Coronary artery (tissue), 2 donors: Measurements from ENCODE around the gene DOP1A.

Experiments used
- DNase-seq: peaks from one replicate; pipeline ENCODE4 v3.0.0-alpha.2; 2017; ENCODE audit warnings: low spot score
- H3K27ac ChIP-seq, 2 donors: fragments of 200-600 bp; sonication (generic); one replicate each; pipeline ENCODE4 v1.5.1; 2016 to 2019
- H3K4me3 ChIP-seq: fragments of 200-600 bp; sonication (generic); 2 replicates; pipeline ENCODE4 v1.5.1; 2016; ENCODE audit warnings: mild to moderate bottlenecking, moderate library complexity
- TF ChIP-seq, protein P1 (sequence below): fragments of 200-600 bp; sonication (generic); IDR thresholded peaks from one replicate; pipeline ENCODE4 v1.5.1; 2019; ENCODE audit warnings: antibody characterized with exemption

The DOP1A gene

GRCh38 chr6:83193747-83194566, 126.5 kb downstream of the DOP1A start:
- peak; percentile 81 for DNase-seq
- Histone ChIP-seq H3K27ac (peak overlapping the region; percentile 87 to 90), H3K4me3 (peak overlapping the region; percentile 93)
- TF ChIP-seq, protein P1, sequence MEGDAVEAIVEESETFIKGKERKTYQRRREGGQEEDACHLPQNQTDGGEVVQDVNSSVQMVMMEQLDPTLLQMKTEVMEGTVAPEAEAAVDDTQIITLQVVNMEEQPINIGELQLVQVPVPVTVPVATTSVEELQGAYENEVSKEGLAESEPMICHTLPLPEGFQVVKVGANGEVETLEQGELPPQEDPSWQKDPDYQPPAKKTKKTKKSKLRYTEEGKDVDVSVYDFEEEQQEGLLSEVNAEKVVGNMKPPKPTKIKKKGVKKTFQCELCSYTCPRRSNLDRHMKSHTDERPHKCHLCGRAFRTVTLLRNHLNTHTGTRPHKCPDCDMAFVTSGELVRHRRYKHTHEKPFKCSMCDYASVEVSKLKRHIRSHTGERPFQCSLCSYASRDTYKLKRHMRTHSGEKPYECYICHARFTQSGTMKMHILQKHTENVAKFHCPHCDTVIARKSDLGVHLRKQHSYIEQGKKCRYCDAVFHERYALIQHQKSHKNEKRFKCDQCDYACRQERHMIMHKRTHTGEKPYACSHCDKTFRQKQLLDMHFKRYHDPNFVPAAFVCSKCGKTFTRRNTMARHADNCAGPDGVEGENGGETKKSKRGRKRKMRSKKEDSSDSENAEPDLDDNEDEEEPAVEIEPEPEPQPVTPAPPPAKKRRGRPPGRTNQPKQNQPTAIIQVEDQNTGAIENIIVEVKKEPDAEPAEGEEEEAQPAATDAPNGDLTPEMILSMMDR, result no peak

DNA sequence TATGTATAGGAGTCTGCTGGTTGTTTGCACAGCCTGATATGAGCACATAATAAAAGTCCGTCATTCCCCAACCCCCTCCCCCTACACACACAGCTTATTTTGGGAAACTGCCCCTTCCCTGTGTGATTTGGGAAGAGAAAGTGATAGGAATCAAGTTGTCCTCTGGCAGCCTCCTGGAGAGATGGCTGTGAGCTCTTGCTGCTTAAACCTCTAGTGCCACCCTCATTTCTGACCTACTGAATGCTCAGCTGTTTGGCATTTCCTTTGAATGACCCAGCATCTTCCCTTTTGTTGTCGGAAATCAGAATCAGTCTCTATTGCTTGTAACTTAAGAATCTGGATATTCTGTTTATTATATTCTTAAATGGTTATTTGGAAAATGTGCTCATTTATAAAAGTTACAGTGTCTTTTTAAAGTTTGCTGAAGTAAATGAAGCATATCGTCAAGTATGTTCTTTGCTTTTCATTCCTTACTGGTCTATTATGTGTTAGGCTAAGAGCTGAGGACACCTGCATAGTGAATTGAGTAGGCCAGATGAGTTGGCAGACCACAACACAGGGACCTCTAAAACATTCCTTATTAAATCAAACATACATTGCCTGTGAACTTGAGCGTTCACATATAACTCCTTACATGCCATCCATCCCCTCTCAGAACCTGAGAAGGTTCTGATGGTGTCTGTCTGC, 131.2 kb downstream of the DOP1A start:
- TF ChIP-seq, protein P1, result no peak
- H3K4me3 ChIP-seq, result no peak overlapping the region
- no peak for DNase-seq
- no peak overlapping the region for H3K27ac ChIP-seq

GRCh38 chr6:83199173-83199862, 131.8 kb downstream of the DOP1A start:
- TF ChIP-seq, protein P1, result no peak
- no peak for DNase-seq
- Histone ChIP-seq H3K4me3 (no peak overlapping the region), H3K27ac (no peak overlapping the region)

DNA sequence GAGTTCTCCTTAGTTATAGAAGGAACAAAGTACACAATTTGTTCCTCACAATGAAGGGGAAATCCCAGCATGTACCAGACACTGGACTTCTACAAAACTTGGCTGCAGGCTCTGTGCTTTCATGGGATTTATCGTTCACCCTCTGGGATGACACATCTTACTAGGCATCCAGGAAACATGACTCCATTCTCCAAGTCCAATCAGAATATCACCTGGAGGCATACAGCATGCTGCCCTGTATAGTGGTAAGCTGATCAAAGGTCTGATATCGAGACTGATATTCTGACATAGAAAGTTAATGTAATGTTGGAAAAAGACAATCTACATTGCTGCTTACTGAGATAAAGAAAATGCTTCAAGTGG, 132.4 kb downstream of the DOP1A start:
- Histone ChIP-seq H3K27ac (no peak overlapping the region), H3K4me3 (no peak overlapping the region)
- TF ChIP-seq, protein P1, result no peak
- DNase-seq, result no peak

DNA sequence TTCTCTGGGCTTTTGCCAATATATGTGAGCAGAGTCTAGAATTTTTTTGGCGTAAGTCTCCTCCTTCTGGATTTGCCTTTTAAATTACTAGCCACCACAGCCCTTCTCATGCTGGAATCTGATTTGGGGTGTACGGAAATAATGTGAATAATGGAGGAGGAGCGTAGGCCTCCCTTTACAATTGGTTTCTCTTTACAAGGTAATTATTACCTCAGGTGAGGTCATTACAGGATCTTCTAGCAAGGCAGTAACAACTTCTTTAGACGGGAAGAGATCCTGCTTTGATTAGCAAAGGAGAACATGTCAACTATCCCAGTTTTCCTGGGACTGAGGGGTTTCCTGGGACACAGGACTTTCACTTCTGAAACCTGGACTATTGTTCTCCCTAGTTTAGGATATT, 134.6 kb downstream of the DOP1A start:
- no peak overlapping the region for H3K4me3 ChIP-seq
- no peak overlapping the region for H3K27ac ChIP-seq
- DNase-seq, result no peak
- TF ChIP-seq, protein P1, result no peak

GRCh38 chr6:83215131-83216047, 147.9 kb downstream of the DOP1A start:
- TF ChIP-seq, protein P1, result peak; percentile 40
- H3K27ac ChIP-seq, result peak overlapping the region; percentile 30 to 42
- no peak overlapping the region for H3K4me3 ChIP-seq
- peak; percentile 75 for DNase-seq
